ENCODE results near the gene ECHDC3. TPM values are rescaled to one million over a fixed set of nuclear protein-coding genes. Genes with fewer than 3 reads are reported as not detected.

The ECHDC3 gene
- total RNA-seq, 3 donors from 2014 or later (not counting 1 experiment from before 2014, with no cell fraction given), result 0.38 to 4.8 TPM; not detected in 1

DNA sequence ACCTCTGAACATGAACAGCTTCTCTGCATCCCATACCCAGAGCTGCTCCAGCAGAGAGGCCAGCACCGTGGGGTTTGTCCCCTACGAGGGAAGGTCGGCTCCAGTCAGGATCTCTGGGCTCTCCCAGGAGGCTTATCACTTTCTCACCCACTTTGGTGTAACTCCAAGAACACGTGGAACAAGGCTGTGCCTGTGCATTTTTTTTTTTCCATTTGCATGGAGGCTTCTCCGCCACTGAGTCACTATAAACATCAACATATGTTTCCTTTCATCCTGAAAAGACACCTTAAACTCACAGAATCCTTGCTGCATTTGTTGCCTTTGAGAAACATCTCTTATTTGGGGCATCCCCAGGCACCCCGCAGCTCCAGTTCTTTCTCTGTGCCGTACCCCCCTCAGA is 29.4 kb upstream of the ECHDC3 start:
- TF ChIP-seq, protein P1, sequence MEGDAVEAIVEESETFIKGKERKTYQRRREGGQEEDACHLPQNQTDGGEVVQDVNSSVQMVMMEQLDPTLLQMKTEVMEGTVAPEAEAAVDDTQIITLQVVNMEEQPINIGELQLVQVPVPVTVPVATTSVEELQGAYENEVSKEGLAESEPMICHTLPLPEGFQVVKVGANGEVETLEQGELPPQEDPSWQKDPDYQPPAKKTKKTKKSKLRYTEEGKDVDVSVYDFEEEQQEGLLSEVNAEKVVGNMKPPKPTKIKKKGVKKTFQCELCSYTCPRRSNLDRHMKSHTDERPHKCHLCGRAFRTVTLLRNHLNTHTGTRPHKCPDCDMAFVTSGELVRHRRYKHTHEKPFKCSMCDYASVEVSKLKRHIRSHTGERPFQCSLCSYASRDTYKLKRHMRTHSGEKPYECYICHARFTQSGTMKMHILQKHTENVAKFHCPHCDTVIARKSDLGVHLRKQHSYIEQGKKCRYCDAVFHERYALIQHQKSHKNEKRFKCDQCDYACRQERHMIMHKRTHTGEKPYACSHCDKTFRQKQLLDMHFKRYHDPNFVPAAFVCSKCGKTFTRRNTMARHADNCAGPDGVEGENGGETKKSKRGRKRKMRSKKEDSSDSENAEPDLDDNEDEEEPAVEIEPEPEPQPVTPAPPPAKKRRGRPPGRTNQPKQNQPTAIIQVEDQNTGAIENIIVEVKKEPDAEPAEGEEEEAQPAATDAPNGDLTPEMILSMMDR (IDR thresholded peaks at IDR 0.05), result no peak
- ATAC-seq, result no peak
- Mint-ChIP-seq H3K4me3 (no peak overlapping the region), H3K27ac (no peak overlapping the region), H3K9me3 (no peaks in the 10 kb centered on the region), H3K27me3 (ENCODE audit: low read depth in 2 of 2) (peaks cover 6 to 13% of the 10 kb centered on the region in 2 donors), H3K36me3 (no peaks in the 10 kb centered on the region), H3K4me1 (peaks cover 8 to 17% of the 10 kb centered on the region in 2 donors)
- Histone ChIP-seq H3K36me3 (ENCODE audit: control insufficient read depth, insufficient read depth, low read length) (no peaks in the 10 kb centered on the region), H3K4me1 (ENCODE audit: control insufficient read depth, insufficient read depth, low read length) (peaks cover 25% of the 10 kb centered on the region), H3K27ac (ENCODE audit: low read length) (no peak overlapping the region), H3K27me3 (ENCODE audit: control insufficient read depth, insufficient read depth, low read length) (no peaks in the 10 kb centered on the region), H3K4me3 (ENCODE audit: low read length) (no peak overlapping the region), H3K9me3 (ENCODE audit: control insufficient read depth, insufficient read depth, low read length) (peaks cover 3% of the 10 kb centered on the region)
- DNase-seq, result no peak
- WGBS (ENCODE audit: insufficient coverage), result 67% methylated on average over 7 of the region's 7 CpGs
- intact Hi-C loops (cut with micrococcal nuclease), result no loop called here

DNA sequence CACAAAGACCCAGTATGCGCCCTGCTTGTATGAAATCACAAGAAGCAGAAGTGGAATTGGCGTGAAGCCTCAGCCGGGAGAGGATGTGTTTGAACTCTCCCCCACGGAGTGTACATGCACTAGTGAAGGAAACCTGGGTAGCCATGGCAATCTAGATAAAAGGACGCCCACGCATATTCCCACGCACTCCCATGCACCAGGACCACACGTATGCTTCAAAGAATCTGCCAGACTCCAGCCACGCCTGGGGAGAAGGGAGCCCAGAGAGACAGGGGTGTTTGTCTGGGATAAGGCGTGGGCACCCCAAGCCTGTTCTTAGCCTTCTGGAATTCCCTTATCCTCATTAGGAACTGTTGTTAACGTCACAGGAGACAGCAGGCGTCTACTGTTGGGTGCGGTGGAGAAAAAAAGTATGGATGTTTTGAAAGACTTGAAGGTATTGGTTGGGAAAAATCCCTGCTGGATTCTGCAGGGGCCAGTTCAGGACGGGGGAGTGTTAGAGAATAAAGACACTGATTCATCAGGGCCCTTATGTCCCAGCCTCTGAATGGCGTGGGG is 28.9 kb upstream of the ECHDC3 start:
- no peaks in the 10 kb centered on the region for H3K9me3 Mint-ChIP-seq
- Histone ChIP-seq H3K27me3 (ENCODE audit: control insufficient read depth, insufficient read depth, low read length) (no peaks in the 10 kb centered on the region), H3K4me3 (ENCODE audit: low read length) (no peak overlapping the region), H3K27ac (ENCODE audit: low read length) (no peak overlapping the region), H3K36me3 (ENCODE audit: control insufficient read depth, insufficient read depth, low read length) (no peaks in the 10 kb centered on the region), H3K4me1 (ENCODE audit: control insufficient read depth, insufficient read depth, low read length) (peaks cover 25% of the 10 kb centered on the region), H3K9me3 (ENCODE audit: control insufficient read depth, insufficient read depth, low read length) (peaks cover 3% of the 10 kb centered on the region)
- ATAC-seq (no peak), DNase-seq (no peak)
- H3K36me3 Mint-ChIP-seq, result no peaks in the 10 kb centered on the region
- no peak overlapping the region for H3K4me3 Mint-ChIP-seq
- peaks cover 8 to 12% of the 10 kb centered on the region in 2 donors for H3K4me1 Mint-ChIP-seq
- no peak overlapping the region for H3K27ac Mint-ChIP-seq
- peaks cover 6 to 10% of the 10 kb centered on the region in 2 donors for H3K27me3 Mint-ChIP-seq (ENCODE audit: low read depth in 2 of 2)
- WGBS (ENCODE audit: insufficient coverage), result 64% methylated on average over 15 of the region's 15 CpGs
- TF ChIP-seq, protein P1 (IDR thresholded peaks at IDR 0.05), result no peak
- intact Hi-C loops (cut with micrococcal nuclease), result no loop called here

DNA sequence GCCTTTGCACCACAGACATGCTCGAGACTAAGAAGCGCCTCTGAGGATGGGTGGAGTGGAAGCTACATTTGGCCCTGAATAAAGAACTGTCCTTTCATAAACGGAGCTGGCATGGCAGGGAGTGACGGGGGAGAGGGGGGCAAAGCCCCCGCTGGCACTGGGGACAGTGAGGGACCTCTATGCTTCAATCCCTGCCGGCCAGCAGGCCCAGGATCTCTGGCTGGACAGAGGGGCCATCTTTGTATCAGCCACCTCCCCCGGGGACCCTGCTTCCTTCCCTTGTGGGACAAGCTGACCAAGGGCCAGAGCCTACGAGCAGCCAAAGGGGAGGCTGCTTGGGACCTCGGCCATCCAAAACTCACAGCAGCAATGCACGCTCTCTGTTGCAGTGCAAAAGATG is 28.2 kb upstream of the ECHDC3 start:
- Histone ChIP-seq H3K9me3 (ENCODE audit: control insufficient read depth, insufficient read depth, low read length) (peaks cover 3% of the 10 kb centered on the region), H3K4me3 (ENCODE audit: low read length) (no peak overlapping the region), H3K36me3 (ENCODE audit: control insufficient read depth, insufficient read depth, low read length) (no peaks in the 10 kb centered on the region), H3K27me3 (ENCODE audit: control insufficient read depth, insufficient read depth, low read length) (no peaks in the 10 kb centered on the region), H3K4me1 (ENCODE audit: control insufficient read depth, insufficient read depth, low read length) (peaks cover 25% of the 10 kb centered on the region), H3K27ac (ENCODE audit: low read length) (no peak overlapping the region)
- DNase-seq, result no peak
- 91% methylated on average over 10 of the region's 10 CpGs for WGBS (ENCODE audit: insufficient coverage)
- peaks cover 8 to 11% of the 10 kb centered on the region in 2 donors for H3K4me1 Mint-ChIP-seq
- intact Hi-C loops (cut with micrococcal nuclease), result no loop called here
- ATAC-seq, result no peak
- H3K4me3 Mint-ChIP-seq, result no peak overlapping the region
- TF ChIP-seq, protein P1 (IDR thresholded peaks at IDR 0.05), result no peak
- H3K36me3 Mint-ChIP-seq, result no peaks in the 10 kb centered on the region
- H3K27me3 Mint-ChIP-seq (ENCODE audit: low read depth in 2 of 2), result peaks cover 6 to 12% of the 10 kb centered on the region in 2 donors
- H3K9me3 Mint-ChIP-seq, result no peaks in the 10 kb centered on the region
- no peak overlapping the region for H3K27ac Mint-ChIP-seq

Measured in natural killer cell (primary cell).